Natural killer cell (primary cell): Measurements from ENCODE around the gene LRCOL1. TPM values are rescaled to one million over a fixed set of nuclear protein-coding genes. Genes with fewer than 3 reads are reported as not detected.

Experiments used
- ATAC-seq, 3 donors: fragments of 150-1000 bp in 2 of 3; fragments of 200-7000 bp in 1 of 3; cut with Tn5 transposase; 1 replicate in 1 of 3; 2 replicates in 2 of 3; pipeline ENCODE4 v1.10.0; 2021; ENCODE audit warnings: mild to moderate bottlenecking in 2 of 3, moderate library complexity in 2 of 3
- DNase-seq, 2 donors: peaks; one replicate each; pipeline versions ENCODE4 v3.0.0 to v3.0.0-alpha.2; 2013 to 2021; ENCODE audit warnings: mixed read lengths in 1 of 2
- H3K27ac ChIP-seq: one replicate; pipeline ENCODE4 v1.5.1; 2013; ENCODE audit warnings: mild to moderate bottlenecking, low read length
- H3K27me3 ChIP-seq: one replicate; pipeline ENCODE4 v1.6.1; 2013; ENCODE audit warnings: low read length; ENCODE audit not compliant: control insufficient read depth, insufficient read depth
- H3K36me3 ChIP-seq: one replicate; pipeline ENCODE4 v1.6.1; 2013; ENCODE audit warnings: low read length; ENCODE audit not compliant: control insufficient read depth, insufficient read depth
- H3K4me1 ChIP-seq: one replicate; pipeline ENCODE4 v1.6.1; 2013; ENCODE audit warnings: low read length; ENCODE audit not compliant: control insufficient read depth, insufficient read depth
- H3K4me3 ChIP-seq: one replicate; pipeline ENCODE4 v1.5.1; 2013; ENCODE audit warnings: low read length
- H3K9me3 ChIP-seq: one replicate; pipeline ENCODE4 v1.6.1; 2013; ENCODE audit warnings: low read length; ENCODE audit not compliant: control insufficient read depth, insufficient read depth
- H3K27ac Mint-ChIP-seq, 2 donors: one replicate each; pipeline ENCODE4 v1.8.0; 2022; ENCODE audit warnings: mild to moderate bottlenecking in 2 of 2, mixed read lengths in 2 of 2, moderate library complexity in 1 of 2
- H3K27me3 Mint-ChIP-seq, 2 donors: one replicate each; pipeline ENCODE4 v1.8.0; 2022; ENCODE audit warnings: low read depth in 2 of 2, mixed read lengths in 2 of 2
- H3K36me3 Mint-ChIP-seq: one replicate; pipeline ENCODE4 v1.8.0; 2022; ENCODE audit warnings: mixed read lengths
- H3K4me1 Mint-ChIP-seq, 2 donors: one replicate each; pipeline ENCODE4 v1.8.0; 2022; ENCODE audit warnings: mixed read lengths in 2 of 2
- H3K4me3 Mint-ChIP-seq: one replicate; pipeline ENCODE4 v1.8.0; 2022; ENCODE audit warnings: mild to moderate bottlenecking, moderate library complexity, mixed read lengths
- H3K9me3 Mint-ChIP-seq, 2 donors: one replicate each; pipeline ENCODE4 v1.8.0; 2022; ENCODE audit warnings: mixed read lengths in 2 of 2
- WGBS: methylation state at CpG from one replicate; pipeline ENCODE4 v1.1.7; 2013; ENCODE audit warnings: missing lambda C conversion rate; ENCODE audit not compliant: insufficient coverage; 5-methylcytosine and 5-hydroxymethylcytosine counted together
- intact Hi-C: fragments of 100-400 bp; cut with micrococcal nuclease; formaldehyde crosslinking; loops from one replicate; pipeline ENCODE4 v1.14.2; 2022
- total RNA-seq, 4 donors: library from RNA; stranded (reverse); fragments of 120-200 nt in 1 of 4; gene quantifications; one replicate each; pipeline versions ENCODE4 v1.2.3 to v1.2.4, GENCODE V29; 2013 to 2022
- TF ChIP-seq, protein P1 (sequence below): fragments of 200-600 bp; IDR thresholded peaks from one replicate; pipeline ENCODE4 v1.8.0; 2022; ENCODE audit warnings: antibody characterized with exemption

Gene LRCOL1
- total RNA-seq, 3 donors from 2014 or later (not counting 1 experiment from before 2014, with no cell fraction given) = not detected

DNA sequence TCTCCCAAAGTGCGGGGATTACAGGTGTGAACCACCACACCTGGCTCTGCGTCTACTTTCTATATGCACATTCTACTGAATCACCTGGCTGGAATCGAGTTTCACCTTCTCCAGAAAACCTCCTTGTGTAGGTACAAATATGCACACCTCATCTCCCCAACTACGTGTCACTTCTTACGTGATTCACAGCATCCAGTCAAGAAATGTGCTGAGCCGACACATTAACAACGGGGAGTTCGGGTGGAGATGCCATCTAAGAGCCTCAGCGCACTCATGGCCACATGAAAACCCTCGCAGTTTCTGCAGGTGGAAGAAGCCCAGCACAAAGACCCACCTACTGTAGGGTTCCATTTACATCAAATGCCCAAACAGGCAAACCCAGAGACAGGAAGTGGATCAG lies 37.5 kb upstream of the LRCOL1 start:
- Histone ChIP-seq H3K4me3 (no peak overlapping the region), H3K9me3 (no peaks in the 10 kb centered on the region), H3K4me1 (no peaks in the 10 kb centered on the region), H3K36me3 (peaks cover 30% of the 10 kb centered on the region), H3K27ac (no peak overlapping the region), H3K27me3 (no peaks in the 10 kb centered on the region)
- H3K9me3 Mint-ChIP-seq = no peaks in the 10 kb centered on the region
- DNase-seq = no peak
- TF ChIP-seq, protein P1, sequence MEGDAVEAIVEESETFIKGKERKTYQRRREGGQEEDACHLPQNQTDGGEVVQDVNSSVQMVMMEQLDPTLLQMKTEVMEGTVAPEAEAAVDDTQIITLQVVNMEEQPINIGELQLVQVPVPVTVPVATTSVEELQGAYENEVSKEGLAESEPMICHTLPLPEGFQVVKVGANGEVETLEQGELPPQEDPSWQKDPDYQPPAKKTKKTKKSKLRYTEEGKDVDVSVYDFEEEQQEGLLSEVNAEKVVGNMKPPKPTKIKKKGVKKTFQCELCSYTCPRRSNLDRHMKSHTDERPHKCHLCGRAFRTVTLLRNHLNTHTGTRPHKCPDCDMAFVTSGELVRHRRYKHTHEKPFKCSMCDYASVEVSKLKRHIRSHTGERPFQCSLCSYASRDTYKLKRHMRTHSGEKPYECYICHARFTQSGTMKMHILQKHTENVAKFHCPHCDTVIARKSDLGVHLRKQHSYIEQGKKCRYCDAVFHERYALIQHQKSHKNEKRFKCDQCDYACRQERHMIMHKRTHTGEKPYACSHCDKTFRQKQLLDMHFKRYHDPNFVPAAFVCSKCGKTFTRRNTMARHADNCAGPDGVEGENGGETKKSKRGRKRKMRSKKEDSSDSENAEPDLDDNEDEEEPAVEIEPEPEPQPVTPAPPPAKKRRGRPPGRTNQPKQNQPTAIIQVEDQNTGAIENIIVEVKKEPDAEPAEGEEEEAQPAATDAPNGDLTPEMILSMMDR = no peak
- H3K27ac Mint-ChIP-seq = no peak overlapping the region
- no peaks in the 10 kb centered on the region for H3K4me1 Mint-ChIP-seq
- H3K4me3 Mint-ChIP-seq = no peak overlapping the region
- intact Hi-C loops = no loop called here
- H3K27me3 Mint-ChIP-seq = no peaks in the 10 kb centered on the region
- ATAC-seq = no peak
- H3K36me3 Mint-ChIP-seq = no peaks in the 10 kb centered on the region
- WGBS = 95% methylated on average over 10 of the region's 10 CpGs

DNA sequence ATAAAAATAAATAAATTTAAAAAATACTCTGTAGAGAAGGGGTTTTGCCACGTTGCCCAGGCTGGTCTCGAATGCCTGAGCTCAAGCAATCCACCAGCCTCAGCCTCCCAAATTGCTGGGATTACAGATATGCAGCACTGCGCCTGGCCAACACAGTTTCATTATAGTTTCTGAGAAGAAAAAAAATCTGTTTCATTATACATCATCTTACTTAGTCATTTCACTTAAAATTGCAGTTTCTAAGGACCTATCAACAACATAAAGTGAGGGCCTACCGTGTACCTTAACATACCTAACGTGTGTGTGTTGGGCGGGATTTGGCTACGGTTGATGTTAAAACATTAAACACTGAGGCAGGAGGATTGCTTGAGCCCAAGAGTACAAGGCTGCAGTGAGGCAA lies 36.5 kb upstream of the LRCOL1 start:
- intact Hi-C loops = no loop called here
- DNase-seq (no peak), ATAC-seq (no peak)
- Mint-ChIP-seq H3K27ac (no peak overlapping the region), H3K36me3 (no peaks in the 10 kb centered on the region), H3K4me1 (no peaks in the 10 kb centered on the region), H3K4me3 (no peak overlapping the region), H3K9me3 (no peaks in the 10 kb centered on the region), H3K27me3 (no peaks in the 10 kb centered on the region)
- H3K27ac ChIP-seq = no peak overlapping the region
- no peaks in the 10 kb centered on the region for H3K9me3 ChIP-seq
- WGBS = 93% methylated on average over 7 of the region's 7 CpGs
- TF ChIP-seq, protein P1 = no peak
- H3K27me3 ChIP-seq = no peaks in the 10 kb centered on the region
- no peak overlapping the region for H3K4me3 ChIP-seq
- peaks cover 34% of the 10 kb centered on the region for H3K36me3 ChIP-seq
- no peaks in the 10 kb centered on the region for H3K4me1 ChIP-seq

DNA sequence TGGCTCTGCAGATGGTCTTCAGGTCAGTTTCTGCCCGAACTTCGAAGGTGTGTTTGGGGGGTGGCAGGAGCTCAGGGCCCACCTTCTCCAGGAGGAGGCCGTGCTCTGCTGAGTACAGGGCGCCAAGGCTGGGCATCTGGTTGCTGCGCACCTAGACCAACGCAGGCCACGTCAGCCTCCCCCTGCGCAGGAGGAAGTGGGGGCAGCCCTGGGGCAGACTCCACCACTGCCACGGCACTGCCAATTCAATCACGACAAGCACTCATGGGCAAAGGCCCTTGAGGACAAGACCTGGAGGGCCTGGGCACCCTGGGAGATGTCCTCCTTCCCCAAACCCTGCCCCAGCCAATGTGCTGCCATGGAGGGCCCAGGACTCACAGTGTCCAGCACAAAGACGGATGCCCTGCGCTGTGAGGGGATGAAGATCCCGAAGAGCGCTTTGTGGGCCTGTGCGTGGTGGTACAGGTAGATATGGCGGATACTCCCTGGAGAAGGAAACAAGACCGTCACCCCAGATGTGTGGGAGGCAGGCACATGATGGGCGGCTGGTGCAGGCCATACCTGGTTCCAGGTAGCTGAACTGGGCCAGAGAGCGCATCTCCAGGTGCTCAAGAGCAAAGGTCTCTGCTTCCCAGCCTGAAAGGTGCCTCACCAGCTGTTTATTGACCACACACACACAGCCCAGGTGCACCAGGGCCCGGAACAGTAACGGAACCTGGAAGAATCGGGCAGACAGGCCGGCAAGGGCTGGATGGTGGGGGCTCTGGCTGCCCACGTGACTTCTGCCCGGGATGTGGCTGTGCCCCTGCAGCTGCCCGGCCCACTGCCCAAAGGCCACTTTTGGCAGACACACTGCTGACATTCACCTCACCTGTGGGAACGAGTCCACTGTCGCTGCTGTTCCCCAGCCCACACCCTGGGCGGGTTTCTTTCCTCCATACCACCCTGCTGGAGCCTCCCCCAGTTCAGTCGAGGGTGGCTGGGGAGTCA lies 32.8 kb upstream of the LRCOL1 start:
- WGBS = 98% methylated on average over 30 of the region's 30 CpGs
- Mint-ChIP-seq H3K27me3 (no peaks in the 10 kb centered on the region), H3K9me3 (no peaks in the 10 kb centered on the region), H3K27ac (no peak overlapping the region), H3K4me1 (peaks cover 14 to 20% of the 10 kb centered on the region in 2 donors), H3K36me3 (no peaks in the 10 kb centered on the region), H3K4me3 (no peak overlapping the region)
- peak in 1 of 3 donors; percentile 34 for ATAC-seq
- intact Hi-C loops = no loop called here
- peaks cover 5% of the 10 kb centered on the region for H3K4me1 ChIP-seq
- peaks cover 32% of the 10 kb centered on the region for H3K36me3 ChIP-seq
- H3K9me3 ChIP-seq = no peaks in the 10 kb centered on the region
- no peaks in the 10 kb centered on the region for H3K27me3 ChIP-seq
- no peak overlapping the region for H3K4me3 ChIP-seq
- DNase-seq = no peak
- TF ChIP-seq, protein P1 = no peak
- H3K27ac ChIP-seq = no peak overlapping the region
